GM12865 (cell line): ENCODE data around the gene AGPS.
A peak's percentile ranks its signal among the peaks of the same experiment; 100 is the strongest.
"Not testable (repeated sequence)": the region's sequence is repeated elsewhere in the genome, so short reads cannot be mapped to it uniquely, and the experiment has no call there.

Experiments used
- DNase-seq: peaks from one replicate; pipeline ENCODE4 v3.0.0; 2010; ENCODE audit warnings: low read depth
- H3K4me3 ChIP-seq: 2 replicates; pipeline ENCODE4 v1.5.1; 2011; ENCODE audit warnings: mild to moderate bottlenecking, low read depth, low read length, control low read depth
- CTCF ChIP-seq: IDR thresholded peaks from 2 replicates; pipeline ENCODE4 v1.5.1; 2011; ENCODE audit warnings: low read length, control low read depth, low read depth, inconsistent platforms; ENCODE audit not compliant: insufficient read depth; ENCODE audit errors: missing control alignments

Gene AGPS

GRCh38 chr2:177548636-177549035 is 156.1 kb downstream of the AGPS start:
- H3K4me3 ChIP-seq: no peak overlapping the region
- TF ChIP-seq CTCF: no peak
- peak; percentile 8 for DNase-seq

- no peak overlapping the region for H3K4me3 ChIP-seq
- no peak for DNase-seq
- no peak for TF ChIP-seq CTCF
Measured at GRCh38 chr2:177549171-177549570, 156.6 kb downstream of the AGPS start.

- TF ChIP-seq CTCF: no peak
- no peak for DNase-seq
Measured at GRCh38 chr2:177550264-177551200, 158.0 kb downstream of the AGPS start.

GRCh38 chr2:177551360-177551759 is 158.8 kb downstream of the AGPS start:
- H3K4me3 ChIP-seq, DNase-seq: not testable (repeated sequence)

More at GRCh38 chr2:177550264-177551200, 158.0 kb downstream of the AGPS start:
- no peak overlapping the region for H3K4me3 ChIP-seq

GRCh38 chr2:177551989-177552421 is 159.4 kb downstream of the AGPS start:
- no peak for DNase-seq
- TF ChIP-seq CTCF: no peak
- peak overlapping the region; percentile 71 for H3K4me3 ChIP-seq

GRCh38 chr2:177552422-177553175 is 160.0 kb downstream of the AGPS start:
- no peak for TF ChIP-seq CTCF
- peak; percentile 96 for DNase-seq
- peak overlapping the region; percentile 71 for H3K4me3 ChIP-seq

GRCh38 chr2:177553176-177553884 is 160.8 kb downstream of the AGPS start:
- no peak for DNase-seq
- H3K4me3 ChIP-seq: peak overlapping the region; percentile 71
- TF ChIP-seq CTCF: no peak
